SIG-M5 treated with dmso at 0.1 percent for 504 hours (cell line): ENCODE data around the gene SH3BP1.
"Not testable (repeated sequence)": the region's sequence is repeated elsewhere in the genome, so short reads cannot be mapped to it uniquely, and the experiment has no call there.

Experiments used
- DNase-seq: peaks from one replicate; lab custom pipeline; 2025; ENCODE audit not compliant: unreplicated experiment; lab: John Stamatoyannopoulos, UW

Gene SH3BP1

DNA sequence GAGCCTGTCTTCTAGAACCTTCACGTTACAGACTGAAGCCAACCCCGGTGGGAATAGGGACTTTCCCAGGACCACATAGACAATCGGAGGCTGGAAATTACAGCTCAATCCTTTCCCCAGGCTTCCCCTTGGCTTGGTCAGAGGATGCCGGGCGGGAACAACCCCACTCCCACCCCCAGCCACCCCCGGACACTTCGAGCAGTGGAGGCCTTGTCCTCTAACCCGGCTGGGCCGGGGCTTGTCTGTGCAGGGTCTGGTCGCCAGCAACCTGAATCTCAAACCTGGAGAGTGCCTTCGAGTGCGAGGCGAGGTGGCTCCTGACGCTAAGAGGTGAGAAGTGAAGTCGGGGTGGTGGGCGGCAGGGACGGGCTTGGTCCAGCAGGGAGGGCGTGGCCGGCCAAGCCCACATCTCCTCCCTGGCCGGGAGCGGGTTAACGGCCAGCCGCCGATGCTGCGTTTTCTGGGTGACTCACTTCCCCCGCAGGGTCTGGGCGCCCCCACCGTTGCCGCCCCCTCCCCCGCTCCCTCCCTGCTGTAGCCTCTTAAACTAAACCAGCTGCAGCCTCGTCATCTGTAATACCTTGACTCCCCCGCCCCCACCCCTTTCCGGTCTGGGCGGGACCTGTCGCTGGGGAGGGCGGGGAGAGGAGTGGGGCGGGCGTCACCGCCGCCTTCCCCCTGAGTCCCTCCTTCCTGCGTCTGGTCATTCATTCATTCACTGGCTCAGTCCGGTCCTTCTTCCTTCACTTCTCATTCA is 37.4 kb downstream of the SH3BP1 start:
- peak; percentile 90 for DNase-seq

DNA sequence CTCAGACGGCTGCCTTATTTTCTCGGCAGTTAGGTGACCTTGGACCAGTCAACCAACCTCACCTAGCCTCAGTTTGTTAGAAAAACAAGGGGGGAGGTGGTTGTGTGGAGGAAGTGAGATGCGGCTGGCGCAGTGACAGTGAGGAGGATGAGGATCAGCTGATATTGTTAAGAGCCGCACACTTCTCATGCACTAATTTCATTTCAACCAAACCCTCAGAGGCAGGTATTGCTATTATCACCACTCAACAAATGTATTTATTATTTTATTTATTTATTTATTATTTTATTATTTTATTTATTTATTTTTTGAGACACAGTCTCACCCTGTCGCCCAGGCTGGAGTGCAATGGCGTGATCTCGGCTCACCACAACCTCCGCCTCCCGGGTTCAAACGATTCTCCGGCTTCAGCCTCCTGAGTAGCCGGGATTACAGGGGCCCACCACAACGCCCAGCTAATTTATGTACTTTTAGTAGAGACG is 38.1 kb downstream of the SH3BP1 start:
- DNase-seq, result no peak

DNA sequence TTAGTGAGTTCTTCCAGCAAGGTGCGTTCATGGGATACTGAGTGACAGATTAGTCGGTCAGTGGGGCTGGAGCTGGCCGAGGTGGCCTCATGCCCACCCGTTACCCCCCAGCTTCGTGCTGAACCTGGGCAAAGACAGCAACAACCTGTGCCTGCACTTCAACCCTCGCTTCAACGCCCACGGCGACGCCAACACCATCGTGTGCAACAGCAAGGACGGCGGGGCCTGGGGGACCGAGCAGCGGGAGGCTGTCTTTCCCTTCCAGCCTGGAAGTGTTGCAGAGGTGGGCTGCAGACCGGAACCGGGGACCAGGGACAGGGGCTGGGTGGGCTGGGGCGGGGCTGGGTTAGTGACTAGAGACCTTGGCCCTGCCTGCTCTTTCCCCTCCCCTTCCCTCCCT is 38.9 kb downstream of the SH3BP1 start:
- no peak for DNase-seq

DNA sequence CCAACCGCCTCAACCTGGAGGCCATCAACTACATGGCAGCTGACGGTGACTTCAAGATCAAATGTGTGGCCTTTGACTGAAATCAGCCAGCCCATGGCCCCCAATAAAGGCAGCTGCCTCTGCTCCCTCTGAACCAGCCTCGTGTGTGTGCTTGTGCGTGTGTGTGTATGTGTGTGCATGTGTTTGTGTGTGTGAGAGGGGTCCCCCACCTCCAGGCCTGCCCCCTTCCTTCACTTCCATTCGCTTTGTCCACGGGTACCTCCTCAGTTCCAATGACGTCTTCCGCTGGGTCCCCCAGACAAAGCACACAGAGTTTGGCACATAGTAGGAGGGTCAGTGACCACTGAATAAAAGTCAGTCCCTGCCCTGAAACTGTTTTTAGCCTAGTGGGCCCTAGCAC is 40.2 kb downstream of the SH3BP1 start:
- no peak for DNase-seq

DNA sequence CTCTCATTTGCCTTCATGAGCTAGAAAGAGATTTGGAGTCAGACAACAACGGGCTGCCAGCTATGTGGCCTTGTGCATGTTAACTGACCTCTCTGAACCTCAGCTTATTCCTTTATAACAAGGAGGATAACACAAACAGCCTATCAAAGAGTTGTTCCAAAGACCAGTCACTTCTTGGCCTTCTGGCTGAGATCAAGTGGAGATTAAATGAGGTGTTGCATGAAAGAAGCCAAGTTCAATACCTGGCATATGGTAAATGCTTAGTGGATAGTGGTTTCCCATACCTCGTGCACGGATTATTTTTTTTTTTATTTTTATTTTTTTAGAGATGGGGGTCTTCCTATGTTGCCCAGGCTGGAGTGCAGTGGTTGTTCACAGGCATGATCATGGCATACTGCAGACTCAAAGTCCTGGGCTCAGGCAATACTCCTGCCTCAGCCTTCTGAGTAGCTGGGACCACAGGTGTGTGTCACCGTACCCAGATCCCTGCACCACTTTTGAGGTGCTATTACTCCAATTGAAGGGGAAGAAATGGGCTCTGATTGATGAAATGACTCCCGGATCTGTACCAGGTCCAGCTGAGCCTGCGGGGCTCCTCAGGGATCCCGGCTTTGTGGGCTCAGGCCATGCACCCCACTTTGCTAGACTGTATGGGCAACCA is 40.9 kb downstream of the SH3BP1 start:
- no peak for DNase-seq

DNA sequence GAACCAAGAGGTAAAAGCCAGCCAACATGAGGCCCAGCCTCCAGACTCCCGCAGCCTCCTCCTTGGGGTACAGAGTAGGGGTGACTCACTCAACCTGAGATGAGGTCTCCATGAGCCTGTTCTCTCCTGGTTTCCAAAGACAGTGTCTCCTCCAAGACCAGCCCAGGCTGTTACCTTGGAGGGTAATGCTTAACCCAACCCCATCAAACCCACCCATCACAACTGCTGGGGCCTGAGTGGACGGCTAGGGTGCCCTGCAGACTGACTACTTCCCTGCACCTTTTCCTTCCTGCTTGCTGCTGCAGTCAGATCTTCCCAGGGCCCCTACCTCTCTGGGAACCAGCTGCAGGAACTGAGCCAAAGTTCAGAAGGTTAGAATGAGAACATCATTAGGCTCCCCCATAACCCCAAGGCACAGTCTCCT is 41.5 kb downstream of the SH3BP1 start:
- no peak for DNase-seq

DNA sequence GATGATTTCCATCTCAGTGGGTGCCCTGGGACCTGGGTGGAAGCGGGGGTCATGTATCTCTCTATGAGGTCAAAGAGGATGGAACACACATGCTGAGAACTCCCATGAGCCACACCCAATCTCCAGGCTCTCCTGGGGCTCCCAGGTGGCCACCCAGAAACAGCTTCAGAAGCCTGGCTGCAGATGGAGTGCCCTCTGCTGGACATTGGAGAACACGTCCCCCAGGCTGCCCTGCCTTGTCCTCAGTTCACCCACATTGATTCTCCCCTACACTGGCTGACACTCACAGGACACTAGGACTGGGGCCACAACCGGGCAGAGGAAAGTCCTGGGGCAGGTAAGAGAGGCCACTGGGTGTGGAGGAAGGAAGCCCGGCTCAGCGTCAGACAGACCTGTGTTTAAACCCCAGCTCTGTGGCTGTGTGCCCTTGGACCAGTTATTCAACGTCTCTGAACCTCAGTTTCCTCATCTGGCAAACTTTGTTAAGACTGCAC is 42.1 kb downstream of the SH3BP1 start:
- DNase-seq, result peak; percentile 64

DNA sequence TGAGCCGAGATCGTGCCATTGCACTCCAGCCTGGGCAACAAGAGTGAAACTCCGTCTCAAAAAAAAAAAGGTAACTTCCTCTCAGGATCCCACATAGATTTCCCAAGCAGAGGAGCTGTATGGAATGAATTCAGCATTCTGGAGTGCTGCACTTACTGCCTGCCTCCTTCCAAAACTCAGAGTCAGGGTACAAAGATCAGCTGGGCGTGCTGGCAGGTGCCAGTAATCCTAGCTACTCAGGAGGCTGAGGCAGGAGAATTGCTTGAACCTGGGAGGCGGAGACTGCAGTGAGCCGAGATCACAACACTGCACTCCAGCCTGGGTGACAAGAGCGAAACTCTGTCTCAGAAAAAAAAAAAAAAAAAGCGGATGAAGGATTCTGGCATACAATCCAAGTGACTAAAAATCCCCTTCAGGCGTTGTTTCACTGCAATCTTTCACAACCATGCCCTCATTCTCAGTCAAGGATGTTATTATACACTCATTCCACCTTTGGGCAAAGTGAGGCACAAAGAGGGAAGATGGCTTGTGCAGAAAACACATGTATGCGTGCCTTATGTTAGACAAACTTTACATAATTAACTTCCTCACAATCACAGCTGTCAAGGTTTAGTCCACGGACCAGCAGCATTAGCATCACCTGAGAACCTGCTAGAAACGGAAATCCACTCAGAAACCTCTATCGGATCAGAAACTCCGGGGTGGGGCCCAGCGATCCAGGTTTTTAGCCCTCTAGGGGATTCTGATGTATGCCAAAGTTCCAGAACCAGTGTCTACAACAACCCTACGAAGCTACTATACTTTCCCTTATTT is 45.5 kb downstream of the SH3BP1 start:
- no peak for DNase-seq

DNA sequence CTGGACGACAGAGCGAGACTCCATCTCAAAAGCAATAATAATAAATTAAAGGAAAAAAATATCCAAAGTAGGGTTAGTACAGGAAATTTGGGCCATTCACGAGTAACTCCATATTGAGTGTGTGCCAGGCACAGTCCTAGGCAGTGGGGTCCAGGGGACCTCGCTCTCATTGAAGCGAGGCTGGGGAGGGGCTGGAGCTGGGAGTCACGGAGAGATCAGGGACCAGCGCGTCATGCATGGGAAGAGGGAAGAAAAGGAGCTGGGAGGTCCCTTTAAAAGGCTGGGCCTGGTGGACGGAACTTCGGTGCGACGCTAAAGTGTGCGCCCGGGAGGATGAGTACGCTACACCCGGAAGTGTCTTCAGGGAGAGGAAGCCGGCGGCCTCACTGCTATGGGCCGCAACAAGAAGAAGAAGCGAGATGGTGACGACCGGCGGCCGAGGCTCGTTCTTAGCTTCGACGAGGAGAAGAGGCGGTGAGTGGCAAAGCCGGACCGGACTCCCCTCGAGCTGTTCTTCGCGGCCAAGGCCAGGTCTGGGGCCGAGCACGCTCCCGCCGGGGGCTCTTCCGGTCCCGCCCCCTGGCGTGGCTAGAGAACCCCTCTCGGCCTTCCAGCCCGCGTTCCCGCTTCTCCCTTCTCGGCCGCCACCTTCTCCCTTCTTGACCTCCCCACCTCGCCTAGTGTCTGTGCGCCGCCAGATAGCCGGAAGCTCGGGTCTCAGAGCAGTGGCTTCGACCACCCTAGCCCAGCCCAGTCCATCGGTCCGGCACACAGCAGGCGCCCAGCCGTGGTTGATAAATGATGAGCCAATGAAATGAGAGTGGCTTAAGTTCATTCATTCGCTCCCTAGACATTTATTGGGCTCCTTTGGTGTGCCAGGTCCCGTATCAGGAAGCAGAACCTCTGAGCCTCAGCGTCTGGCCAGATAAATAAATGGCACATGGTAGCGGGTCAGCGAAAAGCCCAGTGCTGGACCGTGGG is 46.8 kb downstream of the SH3BP1 start, which contains the start of gene NOL12:
TSS of gene NOL12 (plus strand) at position 342 of the 981 bp plus-strand sequence. CDS start at position 392, 50 bp downstream.
- peak; percentile 86 for DNase-seq

DNA sequence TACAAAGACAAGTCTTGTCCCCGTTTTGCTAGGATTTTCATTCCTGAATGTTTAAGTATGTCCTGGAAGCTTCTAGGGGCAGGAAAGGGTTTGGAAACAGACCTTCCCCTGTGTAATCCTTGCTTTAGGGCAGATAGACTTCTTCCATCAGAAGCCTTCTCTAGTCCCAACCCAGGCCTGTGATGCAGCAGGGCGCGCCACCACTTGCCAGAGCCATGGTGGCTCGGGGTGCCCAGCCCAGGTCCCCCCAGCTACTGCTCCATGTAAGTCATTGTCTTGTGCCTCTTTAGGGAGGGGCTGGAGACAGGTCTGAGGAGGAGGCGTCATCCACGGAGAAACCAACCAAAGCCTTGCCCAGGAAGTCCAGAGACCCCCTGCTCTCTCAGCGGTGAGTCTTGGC is 50.9 kb downstream of the SH3BP1 start:
- DNase-seq, result no peak

DNA sequence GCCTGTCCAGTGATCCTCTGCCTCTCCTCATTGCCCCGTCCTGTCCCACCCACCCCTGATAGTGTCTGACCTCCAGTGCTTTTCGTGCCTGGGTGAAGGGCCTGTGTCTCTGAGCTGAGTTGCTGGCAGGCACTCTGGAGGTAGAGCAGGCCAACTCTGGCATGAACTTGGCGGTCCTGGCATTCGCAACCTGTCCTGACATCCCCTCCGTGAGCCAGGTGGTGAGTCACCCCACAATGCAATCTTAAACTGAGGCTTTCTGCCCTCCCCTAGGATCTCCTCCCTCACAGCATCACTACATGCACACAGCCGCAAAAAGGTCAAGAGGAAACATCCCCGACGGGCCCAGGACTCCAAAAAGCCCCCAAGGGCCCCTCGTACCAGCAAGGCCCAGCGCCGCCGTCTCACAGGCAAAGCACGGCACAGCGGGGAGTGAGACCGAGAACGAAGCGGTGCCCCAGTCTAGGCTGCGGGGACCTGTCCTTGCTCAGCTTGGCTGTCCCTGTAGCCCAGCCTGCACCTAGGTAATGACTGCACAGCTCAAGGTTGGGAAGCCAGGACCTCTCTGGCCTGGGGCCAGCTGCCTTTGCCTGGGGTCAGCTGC is 51.5 kb downstream of the SH3BP1 start:
- DNase-seq, result no peak

DNA sequence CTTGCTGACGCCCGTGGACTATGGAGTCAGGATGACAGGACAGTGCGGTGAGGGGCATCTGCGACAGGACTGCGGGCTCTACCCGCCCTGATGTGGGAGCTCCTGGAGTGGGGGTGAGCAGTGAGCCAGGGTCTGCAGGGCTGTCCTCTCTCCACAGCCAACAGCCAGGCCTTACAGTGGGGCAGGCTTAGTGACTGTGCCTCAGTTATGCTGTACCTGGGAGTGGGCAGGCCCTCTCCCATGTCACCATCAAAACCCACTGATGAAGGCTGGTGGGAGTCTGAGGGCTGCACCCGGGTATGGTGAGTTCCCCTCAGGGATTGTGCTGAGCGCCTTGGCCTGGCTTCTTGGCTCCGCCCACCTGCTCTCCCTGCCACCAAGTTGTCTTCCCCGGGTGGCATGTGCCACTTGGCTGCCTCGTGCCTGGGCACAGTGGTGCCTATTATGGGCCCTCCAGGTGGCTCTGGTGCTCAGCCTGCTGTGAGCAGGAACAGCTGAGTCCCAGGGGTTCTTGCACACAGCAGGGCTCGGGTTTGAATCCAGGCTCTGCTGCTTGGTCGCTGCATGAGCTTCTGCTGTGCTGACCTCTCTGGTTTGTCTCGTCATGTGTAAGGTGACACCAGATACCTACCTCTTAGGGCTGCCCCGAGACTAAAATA is 53.3 kb downstream of the SH3BP1 start:
- DNase-seq, result no peak

DNA sequence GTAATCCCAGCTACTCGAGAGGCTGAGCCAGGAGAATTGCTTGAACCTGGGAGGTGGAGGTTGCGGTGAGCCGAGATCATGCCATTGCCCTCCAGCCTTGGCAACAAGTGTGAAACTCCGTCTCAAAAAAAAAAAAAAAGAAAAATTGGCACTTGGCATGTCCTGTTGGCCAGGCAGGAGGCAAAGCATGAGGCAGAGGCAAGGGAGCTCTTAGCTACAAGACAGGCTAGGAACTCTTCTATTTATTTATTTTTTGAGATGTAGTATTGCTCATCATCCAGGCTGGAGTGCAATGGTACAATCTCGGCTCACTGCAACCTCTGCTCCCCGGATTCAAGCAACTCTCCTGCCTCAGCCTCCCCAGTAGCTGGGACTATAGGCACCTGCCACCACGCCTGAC is 54.7 kb downstream of the SH3BP1 start:
- not testable (repeated sequence) for DNase-seq

DNA sequence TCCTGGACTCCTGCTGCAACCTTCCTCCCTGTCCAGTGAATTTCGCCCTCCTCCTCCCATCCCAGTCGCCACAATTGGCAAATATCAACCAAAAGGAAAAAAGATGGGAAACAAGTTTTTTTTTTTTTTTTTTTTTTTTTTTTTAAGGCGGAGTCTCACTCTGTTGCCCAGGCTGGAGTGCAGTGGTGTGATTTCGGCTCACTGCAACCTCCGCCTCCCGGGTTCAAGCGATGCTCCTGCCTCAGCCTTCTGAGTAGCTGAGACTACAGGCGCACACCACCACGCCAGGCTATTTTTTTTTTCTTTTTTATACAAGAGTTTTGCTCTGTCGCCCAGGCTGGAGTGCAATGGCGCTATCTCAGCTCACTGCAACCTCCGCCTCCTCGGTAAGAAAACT is 56.8 kb downstream of the SH3BP1 start:
- not testable (repeated sequence) for DNase-seq

DNA sequence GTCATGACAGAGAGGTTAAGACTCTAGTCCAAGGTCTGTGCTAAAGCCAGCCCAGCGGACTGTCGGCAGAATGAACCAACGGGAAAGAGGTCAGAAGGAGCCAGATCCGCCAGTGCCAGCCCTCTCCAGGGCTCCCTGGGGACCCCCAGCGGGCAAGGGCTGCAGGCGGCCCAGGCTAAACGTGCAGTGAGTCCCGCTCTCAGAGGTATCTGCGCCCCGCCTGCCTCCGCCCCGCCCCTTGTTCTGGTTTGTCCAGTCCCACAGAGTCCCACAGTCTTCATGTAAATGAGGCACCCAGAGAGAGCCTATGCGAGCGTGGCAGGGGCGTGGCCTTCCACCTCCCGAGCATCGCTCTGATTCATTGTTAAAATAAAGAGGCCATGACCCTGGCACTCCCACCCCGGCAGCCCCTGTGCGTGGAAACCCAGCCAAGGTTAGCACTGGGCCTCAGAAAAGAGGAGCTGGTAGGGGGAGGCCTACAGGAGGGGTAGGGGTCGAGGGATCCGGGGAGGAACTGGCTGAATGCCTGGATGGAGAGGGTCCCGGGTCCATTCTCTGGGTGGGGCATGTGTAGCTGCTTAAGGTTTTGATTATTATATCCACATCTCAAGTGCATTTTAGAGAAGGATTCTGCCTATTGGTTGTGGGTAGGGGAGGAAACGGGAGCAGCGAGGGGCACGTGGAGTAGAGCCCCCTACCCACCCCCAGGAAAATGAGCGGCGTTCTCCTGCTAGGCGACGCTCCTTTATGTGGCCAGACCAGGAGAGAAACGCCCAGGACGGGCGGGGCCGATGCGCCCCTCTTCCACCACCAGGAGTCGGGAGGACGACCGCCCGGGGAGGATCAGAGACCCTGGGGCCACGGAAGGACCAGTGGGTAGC is 57.4 kb downstream of the SH3BP1 start, which contains the start of gene TRIOBP:
TSS of gene TRIOBP (plus strand) at position 392 of the 881 bp plus-strand sequence. CDS start 4,318 bp downstream, outside the sequence.
- peak; percentile 35 for DNase-seq

DNA sequence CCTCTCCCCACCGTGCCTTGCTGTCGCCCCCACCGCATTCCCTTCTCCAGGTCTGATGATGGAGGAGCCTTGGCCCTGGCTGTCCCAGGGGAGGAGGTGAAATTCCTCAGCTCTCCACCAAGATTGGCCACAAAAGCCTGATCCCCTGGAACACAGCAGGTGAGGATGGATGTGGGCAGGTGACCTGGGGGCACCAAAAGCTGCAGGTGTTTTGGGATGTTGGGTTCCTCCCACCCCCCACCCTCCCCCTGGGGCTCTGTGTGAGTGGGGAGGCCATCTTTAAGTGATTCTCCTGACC is 58.0 kb downstream of the SH3BP1 start:
- no peak for DNase-seq

DNA sequence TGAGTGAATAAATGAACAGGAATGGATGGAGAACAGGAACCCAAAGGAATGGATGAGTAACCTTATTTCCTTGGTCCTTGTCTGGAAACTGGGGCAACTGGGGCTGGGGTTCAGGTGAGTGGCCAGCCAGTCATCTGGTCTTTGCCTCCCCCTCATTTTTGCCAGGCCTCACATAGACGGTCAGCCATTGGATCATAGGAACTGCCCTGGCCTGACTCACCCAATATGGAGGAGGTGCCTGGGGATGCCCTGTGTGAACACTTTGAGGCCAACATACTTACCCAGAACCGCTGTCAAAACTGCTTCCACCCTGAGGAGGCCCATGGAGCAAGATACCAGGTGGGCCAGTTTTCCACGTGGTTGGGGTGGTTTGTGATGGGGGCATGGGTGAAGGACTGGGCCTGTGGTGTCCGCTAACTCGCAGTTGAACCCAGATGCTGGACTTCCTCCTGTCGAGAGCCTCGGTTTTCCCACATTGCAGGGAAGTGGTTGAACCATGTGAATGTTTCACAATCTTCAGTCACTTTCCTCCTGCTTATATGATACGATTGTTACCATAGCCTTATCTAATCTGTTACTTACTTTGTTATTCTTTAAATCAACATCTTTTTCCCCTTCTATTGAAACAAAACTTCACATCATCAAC is 61.8 kb downstream of the SH3BP1 start:
- DNase-seq, result no peak

DNA sequence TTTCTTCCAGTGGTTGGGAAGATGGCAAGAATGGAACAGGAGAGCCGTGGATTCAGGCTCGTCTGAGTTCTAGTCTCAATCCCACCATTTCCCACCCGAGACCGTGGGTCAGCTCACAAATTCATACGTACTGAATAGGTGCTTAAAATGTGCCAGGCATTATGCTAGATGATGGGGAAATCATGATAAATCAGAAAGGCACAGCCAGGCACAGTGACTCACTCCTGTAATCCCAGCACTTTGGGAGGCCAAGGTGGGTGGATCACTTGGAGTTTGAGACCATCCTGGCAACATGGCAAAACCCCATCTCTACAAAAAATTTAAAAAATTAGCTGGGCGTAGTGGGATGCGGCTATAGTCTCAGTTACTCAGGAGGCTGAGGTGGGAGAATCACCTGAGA is 64.4 kb downstream of the SH3BP1 start:
- DNase-seq, result no peak
